IMR-90 (cell line): Measurements from ENCODE around the gene NKAIN2. TPM values are rescaled to one million over a fixed set of nuclear protein-coding genes. Genes with fewer than 3 reads are reported as not detected.
"Not testable (repeated sequence)": the region's sequence is repeated elsewhere in the genome, so short reads cannot be mapped to it uniquely, and the experiment has no call there.

Experiments used
- ATAC-seq: fragments of 200-7000 bp; cut with Tn5 transposase; 2 replicates; pipeline ENCODE4 v1.9.1; 2020; ENCODE audit warnings: low read depth, mild to moderate bottlenecking, moderate library complexity
- BruUV-seq: library from RNA; stranded (reverse); fragments of 400-500 nt; replicated peaks from 2 replicates; lab custom pipeline; 2021; lab: Mats Ljungman, UMichigan
- CTCF ChIA-PET: fragments of 300-600 bp; formaldehyde crosslinking; extraction: SDS; loops from one replicate; lab custom pipeline; 2021; ENCODE audit warnings: antibody characterized with exemption; lab: Yijun Ruan, JAX
- POLR2A ChIA-PET: fragments of 300-600 bp; sonication (Branson Sonifier 250); formaldehyde crosslinking; loops from one replicate; lab custom pipeline; 2022; ENCODE audit warnings: antibody characterized with exemption; ENCODE audit not compliant: unreplicated experiment; lab: Charles Lee
- DNase-seq: peaks from one replicate; pipeline ENCODE4 v3.0.0; 2013
- H2AFZ ChIP-seq: replicated peaks from 2 replicates; pipeline ENCODE3; 2013; ENCODE audit warnings: low read length, mild to moderate bottlenecking; ENCODE audit not compliant: poor library complexity
- H2AK5ac ChIP-seq: 2 replicates; pipeline ENCODE4 v1.6.1; 2013; ENCODE audit warnings: low read depth, low read length, inconsistent platforms
- H2AK9ac ChIP-seq: replicated peaks from 2 replicates; pipeline ENCODE3; 2013; ENCODE audit warnings: mild to moderate bottlenecking, low read depth, low read length, moderate library complexity; ENCODE audit not compliant: poor library complexity
- H2BK120ac ChIP-seq: 2 replicates; pipeline ENCODE4 v1.6.1; 2013; ENCODE audit warnings: low read depth, low read length, inconsistent platforms
- H2BK15ac ChIP-seq: 3 replicates; pipeline ENCODE4 v1.6.1; 2013; ENCODE audit warnings: low read depth, low read length, inconsistent platforms
- H2BK20ac ChIP-seq: 2 replicates; pipeline ENCODE4 v1.6.1; 2013; ENCODE audit warnings: low read depth, mild to moderate bottlenecking, inconsistent platforms, low read length, moderate library complexity
- H2BK5ac ChIP-seq: 2 replicates; pipeline ENCODE4 v1.6.1; 2013; ENCODE audit warnings: mild to moderate bottlenecking, low read depth, low read length, inconsistent platforms; ENCODE audit not compliant: poor library complexity, severe bottlenecking
- H3K14ac ChIP-seq: replicated peaks from 2 replicates; pipeline ENCODE4 v1.6.1; 2013; ENCODE audit warnings: low read depth, low read length, inconsistent platforms
- H3K18ac ChIP-seq: 2 replicates; pipeline ENCODE4 v1.6.1; 2013; ENCODE audit warnings: low read depth, low read length, control low read depth
- H3K23ac ChIP-seq: 2 replicates; pipeline ENCODE4 v1.6.1; 2013; ENCODE audit warnings: low read depth, low read length, inconsistent platforms
- H3K27ac ChIP-seq: 2 replicates; pipeline ENCODE4 v1.5.1; 2013; ENCODE audit warnings: mild to moderate bottlenecking, control low read depth, low read length; ENCODE audit not compliant: insufficient read depth
- H3K27me3 ChIP-seq: 2 replicates; pipeline ENCODE4 v1.6.1; 2013; ENCODE audit warnings: low read length; ENCODE audit not compliant: control insufficient read depth, insufficient read depth
- H3K36me3 ChIP-seq: 2 replicates; pipeline ENCODE4 v1.6.1; 2013; ENCODE audit warnings: low read length, mixed read lengths; ENCODE audit not compliant: control insufficient read depth, insufficient read depth
- H3K4ac ChIP-seq: 2 replicates; pipeline ENCODE4 v1.6.1; 2013; ENCODE audit warnings: low read depth, low read length, inconsistent platforms
- H3K4me1 ChIP-seq: 2 replicates; pipeline ENCODE4 v1.6.1; 2013; ENCODE audit warnings: low read length, mixed read lengths; ENCODE audit not compliant: control insufficient read depth, insufficient read depth
- H3K4me2 ChIP-seq: 2 replicates; pipeline ENCODE4 v1.6.1; 2013; ENCODE audit warnings: low read depth, mild to moderate bottlenecking, control low read depth, low read length, moderate library complexity
- H3K4me3 ChIP-seq: 2 replicates; pipeline ENCODE4 v1.5.1; 2013; ENCODE audit warnings: low read depth, mild to moderate bottlenecking, control low read depth, low read length, moderate library complexity; ENCODE audit not compliant: insufficient read depth
- H3K56ac ChIP-seq: 2 replicates; pipeline ENCODE4 v1.6.1; 2013; ENCODE audit warnings: low read length, inconsistent platforms; ENCODE audit not compliant: insufficient read depth; ENCODE audit errors: extremely low read depth
- H3K79me1 ChIP-seq, 2 experiments: 2 replicates each; pipeline ENCODE4 v1.6.1; 2013; ENCODE audit warnings: low read length in 2 of 2, inconsistent platforms in 1 of 2, low read depth in 1 of 2
- H3K9ac ChIP-seq: 2 replicates; pipeline ENCODE4 v1.6.1; 2013; ENCODE audit warnings: low read depth, low read length, control low read depth
- H3K9me1 ChIP-seq: 2 replicates; pipeline ENCODE4 v1.6.1; 2013; ENCODE audit warnings: low read length, inconsistent platforms; ENCODE audit not compliant: insufficient read depth
- H3K9me3 ChIP-seq: 2 replicates; pipeline ENCODE4 v1.6.1; 2013; ENCODE audit warnings: low read length; ENCODE audit not compliant: control insufficient read depth, insufficient read depth
- H4K20me1 ChIP-seq: 2 replicates; pipeline ENCODE4 v1.6.1; 2013; ENCODE audit warnings: low read length, inconsistent platforms; ENCODE audit not compliant: insufficient read depth
- H4K5ac ChIP-seq: 2 replicates; pipeline ENCODE4 v1.6.1; 2013; ENCODE audit warnings: mild to moderate bottlenecking, low read depth, low read length, control low read depth
- H4K8ac ChIP-seq, 2 experiments: 2 replicates each; pipeline ENCODE4 v1.6.1; 2013; ENCODE audit warnings: low read depth in 2 of 2, low read length in 2 of 2, control low read depth in 1 of 2, inconsistent platforms in 1 of 2
- H4K91ac ChIP-seq: 2 replicates; pipeline ENCODE4 v1.6.1; 2013; ENCODE audit warnings: low read depth, low read length, inconsistent platforms; ENCODE audit not compliant: insufficient read depth
- CEBPB ChIP-seq: IDR thresholded peaks from 2 replicates; pipeline ENCODE4 v1.6.1; 2012; ENCODE audit warnings: low read depth, low read length, improper control_type of control experiment
- CHD1 ChIP-seq: IDR thresholded peaks from 2 replicates; pipeline ENCODE4 v1.6.1; 2012; ENCODE audit warnings: low read depth, low read length, improper control_type of control experiment
- RCOR1 ChIP-seq: IDR thresholded peaks from 2 replicates; pipeline ENCODE4 v1.6.1; 2012; ENCODE audit warnings: mild to moderate bottlenecking, low read length, improper control_type of control experiment; ENCODE audit not compliant: insufficient replicate concordance
- RFX5 ChIP-seq: IDR thresholded peaks from 2 replicates; pipeline ENCODE4 v1.8.0; 2012; ENCODE audit warnings: low read depth, mild to moderate bottlenecking, low read length, moderate library complexity
- WGBS, 2 experiments: methylation state at CpG; one replicate each; pipeline versions ENCODE4 v1.1.5 to v1.1.7; 2013; ENCODE audit warnings: missing lambda C conversion rate in 2 of 2; ENCODE audit not compliant: insufficient read length in 1 of 2; ENCODE audit errors: extremely low coverage in 2 of 2; 5-methylcytosine and 5-hydroxymethylcytosine counted together
- dilution Hi-C: fragments of 300-500 bp; cut with HindIII; formaldehyde crosslinking; loops from one replicate; pipeline ENCODE4 v1.14.3; 2018; ENCODE audit warnings: low sequenced_read_pairs; ENCODE audit not compliant: unreplicated experiment
- in situ Hi-C: fragments of 300-500 bp; cut with MboI; formaldehyde crosslinking; loops from 3 replicates; pipeline ENCODE4 v1.14.3; 2019; ENCODE audit warnings: low sequenced_read_pairs, inconsistent platforms, mixed read lengths
- intact Hi-C: fragments of 100-400 bp; cut with micrococcal nuclease; formaldehyde crosslinking; loops from 2 replicates; pipeline ENCODE4 v1.10.0; 2022
- polyA plus RNA-seq, 3 experiments: library from polyadenylated mRNA; depleted of rRNA; stranded (reverse); fragments of >200 nt; gene quantifications; 2 replicates each; pipeline ENCODE4 v1.2.3, GENCODE V29; 2012; ENCODE audit warnings: low replicate concordance in 1 of 3
- total RNA-seq: library from RNA; depleted of rRNA; stranded (reverse); fragments of >200 nt; gene quantifications from 2 replicates; pipeline ENCODE4 v1.2.3, GENCODE V29; 2012

NKAIN2 gene
- total and polyA plus RNA-seq, 2 of the 4 experiments (the other 2 are of a cell fraction) = not detected

GRCh38 chr6:124463271-124463670 lies 659.6 kb downstream of the NKAIN2 start:
- no peak overlapping the region for H2AK9ac ChIP-seq
- WGBS, 2 experiments = no CpG with 5 or more reads among the region's 3 CpGs
- H4K20me1 ChIP-seq = no peaks in the 10 kb centered on the region
- no peaks in the 10 kb centered on the region for H3K9me3 ChIP-seq
- no peak overlapping the region for H3K14ac ChIP-seq
- H3K79me1 ChIP-seq = no peaks in the 10 kb centered on the region
- no peak overlapping the region for H2AK5ac ChIP-seq
- H4K5ac ChIP-seq = no peak overlapping the region
- no peaks in the 10 kb centered on the region for H3K9me1 ChIP-seq
- ATAC-seq (no peak), DNase-seq (no peak)
- H2BK15ac ChIP-seq = no peak overlapping the region
- intact Hi-C loops = no loop called here
- no peak overlapping the region for H2BK5ac ChIP-seq
- no peak overlapping the region for H4K91ac ChIP-seq
- no peak overlapping the region for H3K18ac ChIP-seq
- H3K4ac ChIP-seq = no peak overlapping the region
- H2BK120ac ChIP-seq = no peak overlapping the region
- no peak overlapping the region for H3K56ac ChIP-seq
- H3K4me1 ChIP-seq = no peaks in the 10 kb centered on the region
- H3K4me2 ChIP-seq = no peak overlapping the region
- H3K23ac ChIP-seq = no peak overlapping the region
- no peak overlapping the region for H2BK20ac ChIP-seq
- H3K4me3 ChIP-seq = no peak overlapping the region
- no peak overlapping the region for H3K9ac ChIP-seq
- ChIA-PET POLR2A (no interaction called here), CTCF (no interaction called here)
- H2AFZ ChIP-seq = no peak overlapping the region
- H3K27me3 ChIP-seq = no peaks in the 10 kb centered on the region
- no TSS peak for BruUV-seq
- H3K36me3 ChIP-seq = no peaks in the 10 kb centered on the region
- dilution Hi-C loops = no loop called here
- no peak overlapping the region for H4K8ac ChIP-seq
- H3K27ac ChIP-seq = no peak overlapping the region
- in situ Hi-C loops = no loop called here
- no peak for TF ChIP-seq RCOR1
- no peak for TF ChIP-seq RFX5
- TF ChIP-seq CEBPB = no peak
- TF ChIP-seq CHD1 = no peak

- DNase-seq, H4K20me1 ChIP-seq, H3K18ac ChIP-seq, ATAC-seq, H3K4me3 ChIP-seq, H3K9ac ChIP-seq, H4K5ac ChIP-seq, H3K9me3 ChIP-seq, intact Hi-C loops, H2AK5ac ChIP-seq, POLR2A ChIA-PET, H2BK120ac ChIP-seq, dilution Hi-C loops, in situ Hi-C loops, H3K4ac ChIP-seq, H3K23ac ChIP-seq, H2BK5ac ChIP-seq, H3K36me3 ChIP-seq, H3K27ac ChIP-seq, H3K27me3 ChIP-seq, H3K9me1 ChIP-seq, H4K8ac ChIP-seq, H3K56ac ChIP-seq, H2BK20ac ChIP-seq, H2AK9ac ChIP-seq, H2AFZ ChIP-seq, H3K4me1 ChIP-seq, BruUV-seq, CTCF ChIA-PET, H2BK15ac ChIP-seq, H3K4me2 ChIP-seq, H3K14ac ChIP-seq, H4K91ac ChIP-seq, H3K79me1 ChIP-seq: not testable (repeated sequence)
- no CpG with 5 or more reads among the region's 2 CpGs for WGBS, 2 experiments
Observed at GRCh38 chr6:124464600-124464999, 660.9 kb downstream of the NKAIN2 start.
